Right renal pelvis (tissue), 4 donors: ENCODE results near the gene TRIM2. TPM values are rescaled to one million over a fixed set of nuclear protein-coding genes. Genes with fewer than 3 reads are reported as not detected.
"Not testable (repeated sequence)": the region's sequence is repeated elsewhere in the genome, so short reads cannot be mapped to it uniquely, and the experiment has no call there.

Experiments
- DNase-seq, 4 donors: peaks; one replicate each; pipeline ENCODE4 v3.0.0-alpha.2; 2013; ENCODE audit warnings: low read depth in 4 of 4, low spot score in 3 of 4, missing footprints in 1 of 4
- polyA plus RNA-seq, 4 donors: library from polyadenylated mRNA; unstranded; fragments of 120-200 nt; gene quantifications; one replicate each; pipeline ENCODE4 v1.2.1, GENCODE V29; 2013; ENCODE audit not compliant: insufficient read length in 4 of 4

The TRIM2 gene
- polyA plus RNA-seq = 10 to 100 TPM; 74.3 to 88.6 (median 82.4) TPM

DNA sequence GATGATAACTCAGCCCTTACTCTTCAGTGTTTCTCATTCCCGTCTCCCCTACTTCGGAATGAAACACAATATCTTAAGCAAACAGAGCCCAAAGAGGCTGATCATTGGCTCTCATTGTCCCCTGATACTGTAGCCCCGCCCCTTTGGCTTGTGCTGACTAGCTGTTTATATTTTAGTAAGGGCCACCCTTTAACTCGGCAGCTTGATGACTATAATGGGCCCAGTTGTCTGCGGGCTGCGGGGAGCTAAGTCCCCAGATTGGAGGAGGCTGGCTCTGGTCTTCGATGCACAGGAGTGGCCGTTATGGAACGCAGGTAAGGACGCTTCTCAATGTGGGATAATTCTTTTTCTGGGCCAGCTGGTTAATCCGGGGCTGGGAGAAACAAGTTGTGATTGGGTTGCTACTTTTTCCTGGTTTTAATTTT lies at the start of gene TRIM2:
Gene TRIM2 (plus strand): TSS at position 197 of the 425 bp plus-strand sequence. CDS start 88 bp downstream, at position 285.
- peak in 2 of 4 donors; percentile 82 to 87 for DNase-seq

GRCh38 chr4:153155686-153156085 lies 48.6 kb upstream of the TRIM2 start:
- no peak for DNase-seq

DNA sequence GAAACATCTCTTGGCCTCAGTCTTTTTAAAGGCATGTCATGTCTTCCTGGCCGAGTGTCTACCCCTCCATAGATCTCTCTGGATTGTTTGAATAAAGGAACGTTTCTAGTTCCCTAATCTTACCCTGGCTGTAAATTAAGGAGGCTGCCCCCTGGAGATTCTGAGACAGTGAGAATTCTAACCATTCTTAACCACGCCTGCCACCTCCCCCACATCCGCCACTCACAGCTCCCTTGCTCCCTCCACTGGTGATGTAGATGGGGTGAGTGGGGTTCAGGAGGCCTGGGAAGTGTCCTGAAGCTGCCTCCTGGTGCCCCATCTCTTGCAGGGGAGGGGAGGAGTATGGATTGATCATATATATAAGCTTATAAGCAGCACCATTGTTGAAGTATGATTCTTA lies 48.0 kb upstream of the TRIM2 start:
- no peak for DNase-seq

GRCh38 chr4:153156721-153157120 lies 47.5 kb upstream of the TRIM2 start:
- DNase-seq = no peak

GRCh38 chr4:153159016-153159415 lies 45.2 kb upstream of the TRIM2 start:
- DNase-seq = no peak

GRCh38 chr4:153159728-153160221 lies 44.5 kb upstream of the TRIM2 start:
- DNase-seq = no peak

- no peak for DNase-seq
Observed at GRCh38 chr4:153160821-153161220, 43.4 kb upstream of the TRIM2 start.

DNA sequence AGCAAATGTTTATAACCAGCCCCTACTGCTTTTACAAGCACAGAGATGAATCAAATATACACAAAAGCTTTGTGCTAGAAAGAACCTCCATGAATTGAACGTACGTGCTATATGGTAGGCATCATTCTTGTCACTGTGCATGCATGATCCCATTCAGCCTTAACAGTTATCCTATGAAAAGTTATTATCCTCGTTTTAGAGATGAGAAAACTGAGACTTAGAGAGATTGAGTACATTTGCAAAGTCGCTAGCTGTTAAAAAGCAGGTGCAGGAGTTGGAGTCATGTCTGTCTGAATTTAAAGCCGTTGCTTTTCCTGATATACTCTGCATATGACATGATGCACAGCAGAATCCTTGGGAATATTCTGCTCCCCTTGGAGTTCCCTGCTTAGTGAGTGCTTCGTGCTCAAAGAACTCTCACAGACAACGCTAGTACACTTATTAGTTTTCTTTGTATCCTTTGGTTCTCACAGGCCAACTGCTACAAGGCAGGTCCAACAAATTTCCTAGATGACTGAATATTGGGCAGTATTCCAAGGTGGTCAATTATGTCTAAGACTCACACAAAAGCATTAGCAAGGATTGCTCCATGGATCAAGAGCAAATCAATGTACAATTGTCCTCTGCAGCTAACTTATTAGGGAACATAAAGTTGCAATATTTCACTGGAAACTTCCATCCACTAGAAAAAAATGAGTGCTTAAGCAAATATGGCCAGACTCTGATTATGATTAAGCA lies 42.8 kb upstream of the TRIM2 start:
- DNase-seq = no peak

DNA sequence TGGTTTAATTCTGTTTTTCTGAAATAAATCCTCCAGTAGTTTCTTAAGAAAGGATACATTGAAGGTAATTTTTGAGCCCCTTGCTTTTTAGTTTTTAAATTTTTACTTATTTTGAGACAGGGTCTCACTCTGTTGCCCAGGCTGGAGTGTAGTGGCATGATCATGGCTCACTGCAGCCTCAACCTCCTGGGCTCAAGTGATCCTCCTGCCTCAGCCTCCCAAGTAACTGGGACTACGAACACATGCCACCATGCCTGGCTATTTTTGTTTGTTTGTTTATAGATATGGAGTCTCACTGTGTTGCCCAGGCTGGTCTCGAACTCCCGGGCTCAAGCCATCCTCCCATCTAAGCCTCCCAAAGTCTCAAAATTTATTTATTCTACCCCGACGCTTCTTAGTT lies 39.0 kb upstream of the TRIM2 start:
- DNase-seq = not testable (repeated sequence)

- no peak for DNase-seq
Observed at GRCh38 chr4:153166716-153167501, 37.3 kb upstream of the TRIM2 start.

- no peak for DNase-seq
Observed at GRCh38 chr4:153169776-153170175, 34.5 kb upstream of the TRIM2 start.

GRCh38 chr4:153170407-153170806 lies 33.8 kb upstream of the TRIM2 start:
- DNase-seq = no peak

- no peak for DNase-seq
Observed at GRCh38 chr4:153174821-153175567, 29.2 kb upstream of the TRIM2 start.

DNA sequence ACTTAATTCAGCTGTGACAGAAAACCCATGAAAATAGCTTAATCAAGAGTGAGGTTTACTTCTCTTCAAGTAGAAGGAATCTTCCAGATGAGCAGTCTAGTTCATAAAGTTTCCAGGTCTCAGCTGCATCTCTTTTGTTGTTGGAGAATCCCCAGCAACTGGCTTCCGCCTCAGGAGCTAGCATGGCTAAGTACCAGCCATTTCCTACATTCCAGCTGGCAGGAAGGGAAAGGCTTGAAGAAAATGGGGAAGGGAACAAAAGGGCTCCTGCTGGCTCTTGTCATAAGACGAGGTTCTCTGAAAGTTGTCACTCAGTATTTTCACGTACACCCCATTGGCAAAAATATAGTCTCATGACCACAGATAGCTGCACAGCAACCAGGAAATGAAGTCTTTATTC lies 27.3 kb upstream of the TRIM2 start:
- DNase-seq = no peak

GRCh38 chr4:153177841-153178240 lies 26.4 kb upstream of the TRIM2 start:
- no peak for DNase-seq

DNA sequence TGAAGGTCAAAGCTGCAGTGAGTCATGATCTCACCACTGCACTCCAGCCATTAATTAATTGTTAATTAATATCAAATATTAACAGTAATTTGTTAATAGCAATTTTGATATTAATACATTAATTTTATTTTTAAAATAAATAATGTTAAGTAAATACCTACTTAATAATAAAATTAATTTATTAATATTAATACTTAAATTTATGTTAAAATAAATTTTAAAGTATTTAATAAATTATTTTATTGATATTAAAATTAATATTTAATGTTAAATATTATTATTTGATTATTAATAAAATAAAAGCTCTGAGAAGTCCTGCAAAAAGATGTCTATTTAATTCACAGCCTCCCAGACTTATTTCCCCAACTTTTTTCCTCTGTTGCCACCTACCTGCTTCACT lies 25.1 kb upstream of the TRIM2 start:
- DNase-seq = no peak

DNA sequence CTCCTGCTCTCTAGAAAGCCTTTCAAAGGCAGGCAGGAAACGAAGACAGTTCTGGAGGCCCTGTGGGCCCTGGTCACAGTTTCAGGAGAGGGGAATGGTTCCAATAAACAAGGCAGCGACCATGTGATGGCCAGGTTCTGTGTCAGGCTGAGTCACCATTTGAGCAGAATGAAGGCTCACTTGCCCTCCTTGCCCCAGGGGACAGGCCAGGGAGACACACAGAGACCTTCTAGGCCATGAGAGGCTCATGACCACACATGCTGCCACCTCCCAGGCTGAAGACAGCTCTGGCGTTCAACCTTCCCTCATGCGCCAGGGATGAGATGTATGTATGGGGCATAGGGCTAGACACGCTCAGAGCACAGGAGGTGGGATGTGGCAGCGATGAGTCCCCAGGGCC lies 22.9 kb upstream of the TRIM2 start:
- no peak for DNase-seq

- no peak for DNase-seq
Observed at GRCh38 chr4:153181700-153182099, 22.5 kb upstream of the TRIM2 start.

GRCh38 chr4:153183146-153183545 lies 21.1 kb upstream of the TRIM2 start:
- DNase-seq = no peak

- no peak for DNase-seq
Observed at GRCh38 chr4:153185331-153185852, 18.9 kb upstream of the TRIM2 start.
